Measurements from ENCODE around the gene SHMT1.

The SHMT1 gene

DNA sequence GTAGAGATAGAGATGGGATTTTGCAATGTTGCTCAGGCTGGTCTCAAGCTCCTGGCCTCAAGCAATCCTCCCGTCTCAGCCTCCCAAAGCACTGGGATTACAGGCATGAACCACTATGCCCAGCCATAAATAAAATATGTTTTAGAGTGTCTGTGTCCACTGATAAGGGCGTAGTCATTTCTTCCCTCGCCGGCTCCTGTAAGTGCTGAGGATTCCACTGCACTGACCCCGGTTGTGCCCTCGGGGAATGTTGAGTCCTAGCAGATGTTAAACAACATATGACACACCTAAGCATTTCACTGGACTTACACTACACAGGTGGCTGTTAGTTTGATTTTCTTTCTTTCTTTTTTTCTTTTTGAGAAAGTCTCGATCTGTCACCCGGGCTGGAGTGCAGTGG is 5.6 kb upstream of the SHMT1 start:
- no peak overlapping the region for H3K27ac ChIP-seq (ENCODE audit: low read length)
- no peak overlapping the region for H2AFZ ChIP-seq (ENCODE audit: low read depth, low read length)
- DNase-seq, result no peak

GRCh38 chr17:18364166-18364565 is 816 bp upstream of the SHMT1 start:
- H3K79me2 ChIP-seq (ENCODE audit: insufficient read depth, low read length), result peaks cover 34% of the 10 kb centered on the region
- ATAC-seq (ENCODE audit: insufficient read depth, low read depth) (no peak), DNase-seq (no peak)
- no peaks in the 10 kb centered on the region for H4K20me1 ChIP-seq (ENCODE audit: insufficient read depth, low read length)
- no peak overlapping the region for H3K27ac ChIP-seq (ENCODE audit: low read length)
- 0 out of 2 replicates have a peak overlapping the region, but pooled peaks have one; percentile 96 for H2AFZ ChIP-seq (ENCODE audit: low read depth, low read length)
- peaks cover 22% of the 10 kb centered on the region for H3K4me1 ChIP-seq (ENCODE audit: insufficient read depth, low read length)
- H3K9me3 ChIP-seq (ENCODE audit: insufficient read depth, low read length, severe bottlenecking), result no peaks in the 10 kb centered on the region
- peak overlapping the region in 1 of 2 experiments; percentile 77; a peak in 1 of 4 replicates for H3K4me3 ChIP-seq (ENCODE audit: low read depth in 1 of 2, low read length in 2 of 2)
- no peak for TF ChIP-seq EZH2 (IDR thresholded peaks at IDR 0.05; ENCODE audit: borderline replicate concordance, low read depth, low read length, severe bottlenecking)
- TF ChIP-seq, protein P1, sequence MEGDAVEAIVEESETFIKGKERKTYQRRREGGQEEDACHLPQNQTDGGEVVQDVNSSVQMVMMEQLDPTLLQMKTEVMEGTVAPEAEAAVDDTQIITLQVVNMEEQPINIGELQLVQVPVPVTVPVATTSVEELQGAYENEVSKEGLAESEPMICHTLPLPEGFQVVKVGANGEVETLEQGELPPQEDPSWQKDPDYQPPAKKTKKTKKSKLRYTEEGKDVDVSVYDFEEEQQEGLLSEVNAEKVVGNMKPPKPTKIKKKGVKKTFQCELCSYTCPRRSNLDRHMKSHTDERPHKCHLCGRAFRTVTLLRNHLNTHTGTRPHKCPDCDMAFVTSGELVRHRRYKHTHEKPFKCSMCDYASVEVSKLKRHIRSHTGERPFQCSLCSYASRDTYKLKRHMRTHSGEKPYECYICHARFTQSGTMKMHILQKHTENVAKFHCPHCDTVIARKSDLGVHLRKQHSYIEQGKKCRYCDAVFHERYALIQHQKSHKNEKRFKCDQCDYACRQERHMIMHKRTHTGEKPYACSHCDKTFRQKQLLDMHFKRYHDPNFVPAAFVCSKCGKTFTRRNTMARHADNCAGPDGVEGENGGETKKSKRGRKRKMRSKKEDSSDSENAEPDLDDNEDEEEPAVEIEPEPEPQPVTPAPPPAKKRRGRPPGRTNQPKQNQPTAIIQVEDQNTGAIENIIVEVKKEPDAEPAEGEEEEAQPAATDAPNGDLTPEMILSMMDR (IDR thresholded peaks at IDR 0.05; ENCODE audit: borderline replicate concordance, extremely low read depth, low read length, poor library complexity, severe bottlenecking), result no peak
- H3K9ac ChIP-seq (ENCODE audit: low read depth, low read length), result 0 out of 2 replicates have a peak overlapping the region, but pooled peaks have one; percentile 75
- H3K36me3 ChIP-seq (ENCODE audit: insufficient read depth, low read length), result peaks cover 15% of the 10 kb centered on the region
- no peaks in the 10 kb centered on the region for H3K27me3 ChIP-seq (ENCODE audit: insufficient read depth, low read length, poor library complexity)
- H3K4me2 ChIP-seq (ENCODE audit: insufficient read depth, low read length), result peak overlapping the region; percentile 99; the same call in 1 of the 2 replicates

More for the DNA sequence above, 5.6 kb upstream of the SHMT1 start:
- H3K4me2 ChIP-seq (ENCODE audit: insufficient read depth, low read length), result no peak overlapping the region
- no peaks in the 10 kb centered on the region for H3K9me3 ChIP-seq (ENCODE audit: insufficient read depth, low read length, severe bottlenecking)
- H4K20me1 ChIP-seq (ENCODE audit: insufficient read depth, low read length), result no peaks in the 10 kb centered on the region
- peaks cover 1% of the 10 kb centered on the region; the same call in 1 of the 2 replicates for H3K4me1 ChIP-seq (ENCODE audit: insufficient read depth, low read length)
- no peak for ATAC-seq (ENCODE audit: insufficient read depth, low read depth)
- H3K27me3 ChIP-seq (ENCODE audit: insufficient read depth, low read length, poor library complexity), result peaks cover 4% of the 10 kb centered on the region
- TF ChIP-seq, protein P1 (IDR thresholded peaks at IDR 0.05; ENCODE audit: borderline replicate concordance, extremely low read depth, low read length, poor library complexity, severe bottlenecking), result no peak
- no peak for TF ChIP-seq EZH2 (IDR thresholded peaks at IDR 0.05; ENCODE audit: borderline replicate concordance, low read depth, low read length, severe bottlenecking)
- no peaks in the 10 kb centered on the region for H3K36me3 ChIP-seq (ENCODE audit: insufficient read depth, low read length)
- no peaks in the 10 kb centered on the region for H3K79me2 ChIP-seq (ENCODE audit: insufficient read depth, low read length)
- H3K9ac ChIP-seq (ENCODE audit: low read depth, low read length), result no peak overlapping the region
- no peak overlapping the region for H3K4me3 ChIP-seq (ENCODE audit: low read depth in 1 of 2, low read length in 2 of 2)

- peak overlapping the region; percentile 77 to 85 for H3K4me3 ChIP-seq (ENCODE audit: low read depth in 1 of 2, low read length in 2 of 2)
- H2AFZ ChIP-seq (ENCODE audit: low read depth, low read length), result peak overlapping the region; percentile 96
- peak overlapping the region; percentile 99 for H3K4me2 ChIP-seq (ENCODE audit: insufficient read depth, low read length)
- TF ChIP-seq, protein P1 (IDR thresholded peaks at IDR 0.05; ENCODE audit: borderline replicate concordance, extremely low read depth, low read length, poor library complexity, severe bottlenecking), result no peak
- TF ChIP-seq EZH2 (IDR thresholded peaks at IDR 0.05; ENCODE audit: borderline replicate concordance, low read depth, low read length, severe bottlenecking), result no peak
- peak; percentile 8; the same call in 1 of the 3 replicates for ATAC-seq (ENCODE audit: insufficient read depth, low read depth)
- peaks cover 21% of the 10 kb centered on the region for H3K36me3 ChIP-seq (ENCODE audit: insufficient read depth, low read length)
- peak overlapping the region; percentile 70 for H3K27ac ChIP-seq (ENCODE audit: low read length)
- DNase-seq, result peak; percentile 38
- H3K9ac ChIP-seq (ENCODE audit: low read depth, low read length), result peak overlapping the region; percentile 75
- H3K79me2 ChIP-seq (ENCODE audit: insufficient read depth, low read length), result peaks cover 37% of the 10 kb centered on the region
- peaks cover 22% of the 10 kb centered on the region for H3K4me1 ChIP-seq (ENCODE audit: insufficient read depth, low read length)
- no peaks in the 10 kb centered on the region for H4K20me1 ChIP-seq (ENCODE audit: insufficient read depth, low read length)
- no peaks in the 10 kb centered on the region for H3K27me3 ChIP-seq (ENCODE audit: insufficient read depth, low read length, poor library complexity)
- H3K9me3 ChIP-seq (ENCODE audit: insufficient read depth, low read length, severe bottlenecking), result no peaks in the 10 kb centered on the region
These were observed 651 bp downstream of the SHMT1 start for GRCh38 chr17:18362698-18363100.
